ENCODE measurements around the gene TMEM17. TPM values are rescaled to one million over a fixed set of nuclear protein-coding genes. Genes with fewer than 3 reads are reported as not detected.
A peak's percentile ranks its signal among the peaks of the same experiment; 100 is the strongest.

Gene TMEM17
- total and polyA plus RNA-seq, 7 donors: 0.73 to 3.4 (median 1.7) TPM; not detected in 2

- Histone ChIP-seq H3K27me3 (no peaks in the 10 kb centered on the region), H3K4me3 (no peak overlapping the region), H3K4me1 (peaks cover 0 to 41% (median 18%) of the 10 kb centered on the region in 4 donors), H3K27ac (peak overlapping the region in 2 of 4 donors; percentile 48 to 53), H3K36me3 (no peaks in the 10 kb centered on the region), H3K9me3 (no peaks in the 10 kb centered on the region)
- no peak for TF ChIP-seq POLR2AphosphoS5 (IDR thresholded peaks at IDR 0.05)
- TF ChIP-seq, protein P1, sequence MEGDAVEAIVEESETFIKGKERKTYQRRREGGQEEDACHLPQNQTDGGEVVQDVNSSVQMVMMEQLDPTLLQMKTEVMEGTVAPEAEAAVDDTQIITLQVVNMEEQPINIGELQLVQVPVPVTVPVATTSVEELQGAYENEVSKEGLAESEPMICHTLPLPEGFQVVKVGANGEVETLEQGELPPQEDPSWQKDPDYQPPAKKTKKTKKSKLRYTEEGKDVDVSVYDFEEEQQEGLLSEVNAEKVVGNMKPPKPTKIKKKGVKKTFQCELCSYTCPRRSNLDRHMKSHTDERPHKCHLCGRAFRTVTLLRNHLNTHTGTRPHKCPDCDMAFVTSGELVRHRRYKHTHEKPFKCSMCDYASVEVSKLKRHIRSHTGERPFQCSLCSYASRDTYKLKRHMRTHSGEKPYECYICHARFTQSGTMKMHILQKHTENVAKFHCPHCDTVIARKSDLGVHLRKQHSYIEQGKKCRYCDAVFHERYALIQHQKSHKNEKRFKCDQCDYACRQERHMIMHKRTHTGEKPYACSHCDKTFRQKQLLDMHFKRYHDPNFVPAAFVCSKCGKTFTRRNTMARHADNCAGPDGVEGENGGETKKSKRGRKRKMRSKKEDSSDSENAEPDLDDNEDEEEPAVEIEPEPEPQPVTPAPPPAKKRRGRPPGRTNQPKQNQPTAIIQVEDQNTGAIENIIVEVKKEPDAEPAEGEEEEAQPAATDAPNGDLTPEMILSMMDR (IDR thresholded peaks at IDR 0.05): no peak
- no peak for TF ChIP-seq POLR2A (IDR thresholded peaks at IDR 0.05)
- no peak for TF ChIP-seq EP300 (IDR thresholded peaks at IDR 0.05)
- intact Hi-C loops (cut with DNase I): loop anchor here (10.0 kb wide), 1 partner anchor 108 kb away; no protein-coding TSS in a partner anchor
- 63 to 77% methylated on average over 6 of the region's 6 CpGs for WGBS, 2 donors
- no peak for DNase-seq
These were observed 38.9 kb downstream of the TMEM17 start for GRCh38 chr2:62467100-62467474.

DNA sequence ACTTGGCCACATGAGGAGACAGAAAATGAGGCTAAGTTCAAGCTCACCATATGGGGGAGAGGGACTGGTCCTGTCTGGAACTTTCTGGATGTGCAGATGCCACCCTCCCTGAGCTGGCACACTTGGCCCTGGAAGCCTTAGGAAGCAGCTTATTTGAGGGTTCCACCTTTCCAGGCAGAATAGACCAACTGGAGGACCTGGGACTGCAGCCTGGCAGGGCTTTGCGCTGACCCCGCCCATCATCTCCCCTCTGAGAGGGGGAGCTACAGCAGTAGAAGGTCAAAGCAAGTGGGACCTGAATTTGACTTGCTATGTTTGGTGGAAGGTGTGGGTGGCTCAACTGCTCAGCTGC lies 39.5 kb downstream of the TMEM17 start:
- 97 to 98% methylated on average over 2 of the region's 2 CpGs for WGBS, 2 donors
- H3K27ac ChIP-seq: peak overlapping the region in 1 of 4 donors; percentile 53
- no peaks in the 10 kb centered on the region for H3K36me3 ChIP-seq
- no peak overlapping the region for H3K4me3 ChIP-seq
- TF ChIP-seq POLR2AphosphoS5 (IDR thresholded peaks at IDR 0.05) (no peak), POLR2A (IDR thresholded peaks at IDR 0.05) (no peak), EP300 (IDR thresholded peaks at IDR 0.05) (no peak)
- TF ChIP-seq, protein P1 (IDR thresholded peaks at IDR 0.05): no peak
- intact Hi-C loops (cut with DNase I): loop anchor here (10.0 kb wide), 1 partner anchor 108 kb away; no protein-coding TSS in a partner anchor
- DNase-seq: no peak
- no peaks in the 10 kb centered on the region for H3K27me3 ChIP-seq
- H3K4me1 ChIP-seq: peaks cover 0 to 43% (median 22%) of the 10 kb centered on the region in 4 donors
- no peaks in the 10 kb centered on the region for H3K9me3 ChIP-seq

GRCh38 chr2:62465741-62466502 lies 40.1 kb downstream of the TMEM17 start:
- intact Hi-C loops (cut with DNase I): loop anchor here (10.0 kb wide), 1 partner anchor 109 kb away; no protein-coding TSS in a partner anchor
- Histone ChIP-seq H3K36me3 (no peaks in the 10 kb centered on the region), H3K9me3 (no peaks in the 10 kb centered on the region), H3K4me1 (peaks cover 0 to 43% (median 22%) of the 10 kb centered on the region in 4 donors), H3K4me3 (no peak overlapping the region), H3K27me3 (no peaks in the 10 kb centered on the region), H3K27ac (peak overlapping the region in 1 of 4 donors; percentile 53)
- no peak for DNase-seq
- 77 to 82% methylated on average over 8 of the region's 8 CpGs for WGBS, 2 donors
- TF ChIP-seq EP300 (IDR thresholded peaks at IDR 0.05) (no peak), POLR2AphosphoS5 (IDR thresholded peaks at IDR 0.05) (no peak), POLR2A (IDR thresholded peaks at IDR 0.05) (no peak)
- TF ChIP-seq, protein P1 (IDR thresholded peaks at IDR 0.05): no peak

DNA sequence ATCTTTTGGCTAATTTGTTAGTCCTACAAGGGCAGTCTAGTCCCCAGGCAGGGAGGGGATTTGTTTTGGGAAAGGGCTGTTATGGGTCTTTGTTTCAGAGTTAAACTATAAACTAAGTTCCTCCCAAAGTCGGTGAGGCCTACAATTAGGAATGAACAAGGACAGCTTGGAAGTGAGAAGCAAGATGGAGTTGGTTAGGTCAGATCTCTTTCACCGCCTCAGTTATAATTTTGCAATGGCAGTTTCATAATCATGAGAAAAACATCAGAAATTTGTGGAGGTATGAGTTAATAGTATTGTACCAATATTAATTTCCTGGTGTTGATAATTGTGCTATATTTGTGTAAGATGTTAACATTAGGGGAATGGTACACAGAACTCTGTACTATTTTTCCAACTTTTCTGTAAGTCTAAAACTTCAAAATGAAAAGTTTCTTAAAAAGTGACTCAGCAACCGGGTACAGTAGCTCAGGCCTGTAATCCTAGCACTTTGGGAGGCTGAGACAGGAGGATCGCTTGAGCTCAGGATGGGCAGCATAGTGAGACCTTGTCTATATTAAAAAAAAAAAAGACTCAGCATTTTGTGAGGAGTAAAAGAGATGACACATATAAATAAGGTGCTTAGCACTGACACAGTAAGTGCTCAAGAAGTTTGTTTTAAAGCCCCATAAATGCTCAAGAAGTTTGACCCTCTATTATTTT lies 40.8 kb downstream of the TMEM17 start:
- H3K4me1 ChIP-seq: peaks cover 0 to 39% (median 18%) of the 10 kb centered on the region in 4 donors
- no peaks in the 10 kb centered on the region for H3K36me3 ChIP-seq
- H3K27ac ChIP-seq: no peak overlapping the region
- no peak for DNase-seq
- TF ChIP-seq, protein P1 (IDR thresholded peaks at IDR 0.05): no peak
- TF ChIP-seq POLR2A (IDR thresholded peaks at IDR 0.05) (no peak), EP300 (IDR thresholded peaks at IDR 0.05) (no peak), POLR2AphosphoS5 (IDR thresholded peaks at IDR 0.05) (no peak)
- intact Hi-C loops (cut with DNase I): loop anchor here (10.0 kb wide), 1 partner anchor 110 kb away; no protein-coding TSS in a partner anchor
- no peak overlapping the region for H3K4me3 ChIP-seq
- 84 to 89% methylated on average over 4 of the region's 4 CpGs for WGBS, 2 donors
- H3K27me3 ChIP-seq: no peaks in the 10 kb centered on the region
- H3K9me3 ChIP-seq: no peaks in the 10 kb centered on the region
